H1 (cell line): ENCODE measurements around the gene RAB5B.

Source experiments
- EP300 ChIP-seq, 2 experiments: IDR thresholded peaks; 1 replicate in 1 of 2; 2 replicates in 1 of 2; pipeline ENCODE4 v1.6.1; 2011 to 2012; ENCODE audit warnings: low read depth in 2 of 2, low read length in 2 of 2, mild to moderate bottlenecking in 2 of 2, borderline replicate concordance in 1 of 2, inconsistent platforms in 1 of 2, moderate library complexity in 1 of 2
- NRF1 ChIP-seq: IDR thresholded peaks from 2 replicates; pipeline ENCODE4 v1.6.1; 2011; ENCODE audit warnings: mild to moderate bottlenecking, low read depth, low read length, improper control_type of control experiment
- TAF1 ChIP-seq: IDR thresholded peaks from 2 replicates; pipeline ENCODE4 v1.6.1; 2011; ENCODE audit warnings: mild to moderate bottlenecking, low read depth, low read length
- TF ChIP-seq, protein P1 (sequence below): IDR thresholded peaks from 2 replicates; pipeline ENCODE4 v1.6.1; 2012; ENCODE audit warnings: inconsistent platforms

DNA sequence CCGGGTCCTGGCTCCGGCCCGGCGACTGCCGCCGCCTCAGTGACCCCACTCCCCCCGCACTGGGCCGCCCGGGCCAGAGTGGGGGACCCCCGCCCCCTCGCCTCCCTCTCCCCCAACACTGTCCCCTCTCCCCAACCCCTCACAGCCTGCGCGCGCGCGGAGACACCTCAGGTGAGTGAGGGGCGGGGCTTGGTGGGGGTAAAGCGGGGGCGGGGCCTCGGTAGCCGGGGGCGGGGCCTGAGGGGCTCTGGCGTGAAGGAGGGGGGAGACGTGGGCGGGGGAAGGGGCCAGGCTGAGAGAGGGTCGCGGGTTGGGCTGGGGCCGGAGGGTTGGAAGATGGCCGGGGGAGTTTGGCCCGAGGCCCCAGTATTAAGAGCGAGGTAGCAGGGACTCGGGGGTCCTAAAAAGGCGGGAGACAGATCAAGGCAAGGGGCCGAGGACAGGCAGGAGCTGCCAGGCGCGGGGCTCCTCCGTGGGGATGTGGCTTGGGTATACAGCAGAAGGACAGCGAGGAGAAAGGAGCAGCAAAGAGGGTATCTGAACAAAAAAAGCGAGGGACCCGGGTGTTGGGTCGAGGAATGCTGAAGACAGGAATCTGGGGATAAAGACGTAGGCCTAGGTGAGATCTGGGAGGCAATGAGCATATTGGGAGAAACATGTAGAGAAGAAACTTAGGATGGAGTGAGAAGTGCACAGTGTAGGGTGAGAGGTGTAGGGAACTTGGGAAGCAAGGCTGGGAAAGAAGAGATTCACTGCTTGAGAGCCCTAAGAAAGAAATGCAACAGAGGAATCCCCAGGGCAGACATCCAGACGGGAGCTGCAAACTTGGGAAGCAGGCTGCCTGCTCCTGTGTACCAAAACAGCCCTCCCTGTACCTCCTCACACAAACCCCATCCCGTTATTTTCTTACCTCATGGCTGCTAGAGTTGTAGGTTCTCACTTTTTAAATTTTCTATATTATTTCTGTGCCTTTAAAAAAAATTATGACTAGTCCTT lies 34.0 kb downstream of the RAB5B start:
- TF ChIP-seq, protein P1, sequence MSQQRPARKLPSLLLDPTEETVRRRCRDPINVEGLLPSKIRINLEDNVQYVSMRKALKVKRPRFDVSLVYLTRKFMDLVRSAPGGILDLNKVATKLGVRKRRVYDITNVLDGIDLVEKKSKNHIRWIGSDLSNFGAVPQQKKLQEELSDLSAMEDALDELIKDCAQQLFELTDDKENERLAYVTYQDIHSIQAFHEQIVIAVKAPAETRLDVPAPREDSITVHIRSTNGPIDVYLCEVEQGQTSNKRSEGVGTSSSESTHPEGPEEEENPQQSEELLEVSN: no peak; the same call in 1 of the 2 replicates
- peak; percentile 62; the same call in 1 of the 2 replicates for TF ChIP-seq TAF1
- no peak for TF ChIP-seq EP300 (IDR thresholded peaks at IDR 0.05; ENCODE audit: borderline replicate concordance in 1 of 2, low read depth in 2 of 2, low read length in 2 of 2)
- TF ChIP-seq NRF1: no peak
